ENCODE measurements around the gene ANKMY1.

Gene ANKMY1

GRCh38 chr2:240460781-240461431, 96.9 kb downstream of the ANKMY1 start:
- TF ChIP-seq GABPA (IDR thresholded peaks at IDR 0.05; ENCODE audit: low read depth): no peak
- TF ChIP-seq POLR2AphosphoS5 (IDR thresholded peaks at IDR 0.05; ENCODE audit: low read depth): no peak
- TF ChIP-seq SPI1 (IDR thresholded peaks at IDR 0.05; ENCODE audit: borderline replicate concordance, low read depth): no peak
- no peak for TF ChIP-seq REST (IDR thresholded peaks at IDR 0.05; ENCODE audit: insufficient replicate concordance, low read depth)
- no peak for TF ChIP-seq CTCF (IDR thresholded peaks at IDR 0.05; ENCODE audit: insufficient read depth, low read length)
- no peak overlapping the region for H3K27ac ChIP-seq (replicated peaks)
- no peak for DNase-seq (ENCODE audit: low read depth in 1 of 2, low spot score in 1 of 2)

GRCh38 chr2:240460253-240460711, 97.5 kb downstream of the ANKMY1 start:
- DNase-seq (ENCODE audit: low read depth in 1 of 2, low spot score in 1 of 2): no peak
- TF ChIP-seq SPI1 (IDR thresholded peaks at IDR 0.05; ENCODE audit: borderline replicate concordance, low read depth): no peak
- no peak for TF ChIP-seq CTCF (IDR thresholded peaks at IDR 0.05; ENCODE audit: insufficient read depth, low read length)
- no peak for TF ChIP-seq GABPA (IDR thresholded peaks at IDR 0.05; ENCODE audit: low read depth)
- Histone ChIP-seq H3K27ac (replicated peaks) (no peak overlapping the region), H3K4me3 (replicated peaks; ENCODE audit: insufficient read depth, low read length) (no peak overlapping the region), H3K27me3 (ENCODE audit: insufficient read depth, poor library complexity, severe bottlenecking) (peaks cover 23% of the 10 kb centered on the region)

More at GRCh38 chr2:240460781-240461431, 96.9 kb downstream of the ANKMY1 start:
- peaks cover 17% of the 10 kb centered on the region for H3K27me3 ChIP-seq (ENCODE audit: insufficient read depth, poor library complexity, severe bottlenecking)
- H3K4me3 ChIP-seq (replicated peaks; ENCODE audit: insufficient read depth, low read length): no peak overlapping the region

- no peak for DNase-seq (ENCODE audit: low read depth in 1 of 2, low spot score in 1 of 2)
- TF ChIP-seq POLR2AphosphoS5 (IDR thresholded peaks at IDR 0.05; ENCODE audit: low read depth) (no peak), REST (IDR thresholded peaks at IDR 0.05; ENCODE audit: insufficient replicate concordance, low read depth) (no peak), SPI1 (IDR thresholded peaks at IDR 0.05; ENCODE audit: borderline replicate concordance, low read depth) (no peak)
- Histone ChIP-seq H3K27ac (replicated peaks) (no peak overlapping the region), H3K27me3 (ENCODE audit: insufficient read depth, poor library complexity, severe bottlenecking) (peaks cover 29% of the 10 kb centered on the region), H3K4me3 (replicated peaks; ENCODE audit: insufficient read depth, low read length) (no peak overlapping the region)
These were observed 98.2 kb downstream of the ANKMY1 start for GRCh38 chr2:240459401-240460252.

- no peak for DNase-seq (ENCODE audit: low read depth in 1 of 2, low spot score in 1 of 2)
- Histone ChIP-seq H3K27me3 (ENCODE audit: insufficient read depth, poor library complexity, severe bottlenecking) (peaks cover 36% of the 10 kb centered on the region), H3K27ac (replicated peaks) (no peak overlapping the region), H3K4me3 (replicated peaks; ENCODE audit: insufficient read depth, low read length) (no peak overlapping the region)
- no peak for TF ChIP-seq GABPA (IDR thresholded peaks at IDR 0.05; ENCODE audit: low read depth)
- no peak for TF ChIP-seq CTCF (IDR thresholded peaks at IDR 0.05; ENCODE audit: insufficient read depth, low read length)
- no peak for TF ChIP-seq SPI1 (IDR thresholded peaks at IDR 0.05; ENCODE audit: borderline replicate concordance, low read depth)
These were observed 98.8 kb downstream of the ANKMY1 start for GRCh38 chr2:240458900-240459391.
